Measurements from ENCODE around the gene STXBP5. TPM values are rescaled to one million over a fixed set of nuclear protein-coding genes. Genes with fewer than 3 reads are reported as not detected.
A peak's percentile ranks its signal among the peaks of the same experiment; 100 is the strongest.

STXBP5 gene
- total RNA-seq, 1 donor: 144 TPM

GRCh38 chr6:147400968-147401367 is 196.8 kb downstream of the STXBP5 start:
- Histone ChIP-seq H3K27ac (ENCODE audit: low read depth, low read length) (no peak overlapping the region), H3K27me3 (ENCODE audit: insufficient read depth, low read length) (no peaks in the 10 kb centered on the region), H3K4me1 (ENCODE audit: insufficient read depth, low read length) (no peaks in the 10 kb centered on the region), H3K36me3 (ENCODE audit: insufficient read depth, low read length) (no peaks in the 10 kb centered on the region), H3K9me3 (ENCODE audit: low read depth, low read length) (no peaks in the 10 kb centered on the region), H2AFZ (ENCODE audit: low read length) (no peak overlapping the region), H3K4me2 (ENCODE audit: insufficient read depth, low read length) (no peak overlapping the region), H3K4me3 (ENCODE audit: insufficient read depth, low read length) (no peak overlapping the region), H4K20me1 (ENCODE audit: insufficient read depth, low read length) (no peaks in the 10 kb centered on the region), H3K79me2 (ENCODE audit: insufficient read depth, low read length) (no peaks in the 10 kb centered on the region)
- DNase-seq (ENCODE audit: insufficient read length, low spot score, missing footprints): no peak
- TF ChIP-seq CTCF (IDR thresholded peaks at IDR 0.05; ENCODE audit: extremely low read depth, low read depth, low read length): no peak

DNA sequence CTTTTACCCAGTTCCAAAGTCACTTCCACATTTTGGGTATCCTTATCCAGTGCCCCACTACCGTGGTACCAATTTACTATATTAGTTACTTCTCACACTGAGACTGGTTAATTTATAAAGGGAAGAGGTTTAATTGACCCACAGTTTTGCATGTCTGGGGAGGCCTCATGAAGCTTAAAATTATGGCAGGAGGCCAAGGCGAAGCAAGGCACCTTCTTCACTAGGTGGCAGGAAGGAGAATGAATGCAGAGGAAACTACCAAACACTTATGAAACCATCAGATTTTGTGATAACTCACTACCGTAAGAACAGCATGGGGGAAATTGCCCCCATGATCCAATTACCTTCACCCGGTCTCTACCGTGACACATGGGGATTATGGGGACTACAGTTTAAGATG is 197.6 kb downstream of the STXBP5 start:
- H3K27ac ChIP-seq (ENCODE audit: low read depth, low read length): no peak overlapping the region
- no peaks in the 10 kb centered on the region for H4K20me1 ChIP-seq (ENCODE audit: insufficient read depth, low read length)
- H3K9me3 ChIP-seq (ENCODE audit: low read depth, low read length): no peaks in the 10 kb centered on the region
- DNase-seq (ENCODE audit: insufficient read length, low spot score, missing footprints): no peak
- no peaks in the 10 kb centered on the region for H3K79me2 ChIP-seq (ENCODE audit: insufficient read depth, low read length)
- no peak overlapping the region for H3K4me3 ChIP-seq (ENCODE audit: insufficient read depth, low read length)
- H3K4me2 ChIP-seq (ENCODE audit: insufficient read depth, low read length): no peak overlapping the region
- H3K27me3 ChIP-seq (ENCODE audit: insufficient read depth, low read length): no peaks in the 10 kb centered on the region
- no peaks in the 10 kb centered on the region for H3K4me1 ChIP-seq (ENCODE audit: insufficient read depth, low read length)
- H3K36me3 ChIP-seq (ENCODE audit: insufficient read depth, low read length): no peaks in the 10 kb centered on the region
- no peak overlapping the region for H2AFZ ChIP-seq (ENCODE audit: low read length)
- TF ChIP-seq CTCF (IDR thresholded peaks at IDR 0.05; ENCODE audit: extremely low read depth, low read depth, low read length): no peak

GRCh38 chr6:147406783-147407182 is 202.6 kb downstream of the STXBP5 start:
- no peaks in the 10 kb centered on the region for H3K36me3 ChIP-seq (ENCODE audit: insufficient read depth, low read length)
- H3K4me2 ChIP-seq (ENCODE audit: insufficient read depth, low read length): no peak overlapping the region
- no peaks in the 10 kb centered on the region for H3K9me3 ChIP-seq (ENCODE audit: low read depth, low read length)
- peak; percentile 27 for DNase-seq (ENCODE audit: insufficient read length, low spot score, missing footprints)
- no peak for TF ChIP-seq CTCF (IDR thresholded peaks at IDR 0.05; ENCODE audit: extremely low read depth, low read depth, low read length)
- no peaks in the 10 kb centered on the region for H3K79me2 ChIP-seq (ENCODE audit: insufficient read depth, low read length)
- no peak overlapping the region for H3K27ac ChIP-seq (ENCODE audit: low read depth, low read length)
- H3K4me1 ChIP-seq (ENCODE audit: insufficient read depth, low read length): no peaks in the 10 kb centered on the region
- H2AFZ ChIP-seq (ENCODE audit: low read length): no peak overlapping the region
- H4K20me1 ChIP-seq (ENCODE audit: insufficient read depth, low read length): no peaks in the 10 kb centered on the region
- H3K27me3 ChIP-seq (ENCODE audit: insufficient read depth, low read length): no peaks in the 10 kb centered on the region
- H3K4me3 ChIP-seq (ENCODE audit: insufficient read depth, low read length): no peak overlapping the region

- no peak overlapping the region for H2AFZ ChIP-seq (ENCODE audit: low read length)
- no peak for DNase-seq (ENCODE audit: insufficient read length, low spot score, missing footprints)
- no peak overlapping the region for H3K4me2 ChIP-seq (ENCODE audit: insufficient read depth, low read length)
- H3K79me2 ChIP-seq (ENCODE audit: insufficient read depth, low read length): no peaks in the 10 kb centered on the region
- no peak for TF ChIP-seq CTCF (IDR thresholded peaks at IDR 0.05; ENCODE audit: extremely low read depth, low read depth, low read length)
- no peaks in the 10 kb centered on the region for H3K9me3 ChIP-seq (ENCODE audit: low read depth, low read length)
- no peaks in the 10 kb centered on the region for H3K27me3 ChIP-seq (ENCODE audit: insufficient read depth, low read length)
- no peaks in the 10 kb centered on the region for H3K4me1 ChIP-seq (ENCODE audit: insufficient read depth, low read length)
- H3K27ac ChIP-seq (ENCODE audit: low read depth, low read length): no peak overlapping the region
- H4K20me1 ChIP-seq (ENCODE audit: insufficient read depth, low read length): no peaks in the 10 kb centered on the region
- no peaks in the 10 kb centered on the region for H3K36me3 ChIP-seq (ENCODE audit: insufficient read depth, low read length)
- no peak overlapping the region for H3K4me3 ChIP-seq (ENCODE audit: insufficient read depth, low read length)
Measured at GRCh38 chr6:147407571-147407970, 203.4 kb downstream of the STXBP5 start.

All from osteoblast (primary cell).